SK-N-DZ (cell line): ENCODE results near the gene NIF3L1. TPM values are rescaled to one million over a fixed set of nuclear protein-coding genes. Genes with fewer than 3 reads are reported as not detected.

Experiments
- DNase-seq: peaks from one replicate; pipeline ENCODE4 v3.0.0-alpha.2; 2015; ENCODE audit warnings: low spot score
- polyA plus RNA-seq, 2 experiments: library from polyadenylated mRNA; depleted of rRNA; stranded (reverse); fragments of >200 nt; gene quantifications; 2 replicates each; pipeline ENCODE4 v1.2.3, GENCODE V29; 2014

NIF3L1 gene, protein sequence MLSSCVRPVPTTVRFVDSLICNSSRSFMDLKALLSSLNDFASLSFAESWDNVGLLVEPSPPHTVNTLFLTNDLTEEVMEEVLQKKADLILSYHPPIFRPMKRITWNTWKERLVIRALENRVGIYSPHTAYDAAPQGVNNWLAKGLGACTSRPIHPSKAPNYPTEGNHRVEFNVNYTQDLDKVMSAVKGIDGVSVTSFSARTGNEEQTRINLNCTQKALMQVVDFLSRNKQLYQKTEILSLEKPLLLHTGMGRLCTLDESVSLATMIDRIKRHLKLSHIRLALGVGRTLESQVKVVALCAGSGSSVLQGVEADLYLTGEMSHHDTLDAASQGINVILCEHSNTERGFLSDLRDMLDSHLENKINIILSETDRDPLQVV
- polyA plus RNA-seq (2014; cell fraction: cytosol; rRNA removed): 92.5 and 112 TPM in 2 replicates
- 55.3 and 60.9 TPM in 2 replicates for polyA plus RNA-seq (2014; cell fraction: nucleus; rRNA removed)

DNA sequence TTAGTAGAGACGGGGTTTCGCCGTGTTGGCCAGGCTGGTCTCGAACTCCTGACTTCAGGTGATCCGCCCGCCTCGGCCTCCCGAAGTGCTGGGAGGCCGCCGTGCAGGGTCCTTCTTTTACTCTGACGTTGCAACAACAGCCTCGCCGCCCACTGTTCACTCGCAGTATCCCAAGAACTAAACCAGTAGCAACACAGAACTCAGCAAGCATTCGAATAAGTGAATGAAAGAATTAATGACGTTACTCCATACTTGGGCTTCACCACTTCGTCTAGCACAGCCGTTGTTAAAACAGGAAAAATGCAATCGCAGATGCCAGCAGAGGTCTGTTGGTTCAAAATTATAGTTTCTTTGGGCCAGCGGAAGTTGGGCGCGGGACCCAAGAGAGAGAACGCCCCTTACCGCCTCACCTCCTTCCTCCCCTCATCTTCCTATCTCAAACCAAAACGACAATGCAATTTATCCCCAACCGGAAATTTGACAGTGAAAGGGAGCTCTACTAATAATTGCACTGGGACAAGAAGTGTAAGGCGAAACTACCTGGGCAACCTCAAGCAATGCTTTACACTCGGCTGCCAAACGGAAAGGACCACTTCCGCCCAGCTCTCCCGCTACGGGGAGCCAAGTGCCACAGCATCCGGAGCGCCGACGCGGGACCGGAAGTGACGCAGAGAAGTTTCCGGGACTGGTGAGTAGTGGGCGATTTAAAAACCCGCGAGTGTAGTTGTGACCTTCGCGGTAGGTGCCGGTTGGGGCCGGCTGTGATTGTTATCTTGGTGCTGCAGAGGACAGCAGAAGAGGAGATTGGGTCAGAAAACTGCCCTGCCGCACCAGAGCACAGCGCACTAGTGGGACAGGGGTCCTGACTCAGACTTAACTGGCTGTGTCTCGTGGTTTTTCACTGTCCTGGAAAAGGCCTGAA, at the start of gene NIF3L1, which contains the start of gene PPIL3:
NIF3L1 (plus strand) TSS at position 668 of the 922 bp plus-strand sequence. CDS start 2,573 bp downstream, outside the sequence.
PPIL3 (minus strand) TSS at position 374 of the 922 bp plus-strand sequence. CDS start 1,462 bp downstream, outside the sequence.
- peak; percentile 99 for DNase-seq

GRCh38 chr2:200839513-200839912, 49.7 kb upstream of the NIF3L1 start:
- DNase-seq: no peak

DNA sequence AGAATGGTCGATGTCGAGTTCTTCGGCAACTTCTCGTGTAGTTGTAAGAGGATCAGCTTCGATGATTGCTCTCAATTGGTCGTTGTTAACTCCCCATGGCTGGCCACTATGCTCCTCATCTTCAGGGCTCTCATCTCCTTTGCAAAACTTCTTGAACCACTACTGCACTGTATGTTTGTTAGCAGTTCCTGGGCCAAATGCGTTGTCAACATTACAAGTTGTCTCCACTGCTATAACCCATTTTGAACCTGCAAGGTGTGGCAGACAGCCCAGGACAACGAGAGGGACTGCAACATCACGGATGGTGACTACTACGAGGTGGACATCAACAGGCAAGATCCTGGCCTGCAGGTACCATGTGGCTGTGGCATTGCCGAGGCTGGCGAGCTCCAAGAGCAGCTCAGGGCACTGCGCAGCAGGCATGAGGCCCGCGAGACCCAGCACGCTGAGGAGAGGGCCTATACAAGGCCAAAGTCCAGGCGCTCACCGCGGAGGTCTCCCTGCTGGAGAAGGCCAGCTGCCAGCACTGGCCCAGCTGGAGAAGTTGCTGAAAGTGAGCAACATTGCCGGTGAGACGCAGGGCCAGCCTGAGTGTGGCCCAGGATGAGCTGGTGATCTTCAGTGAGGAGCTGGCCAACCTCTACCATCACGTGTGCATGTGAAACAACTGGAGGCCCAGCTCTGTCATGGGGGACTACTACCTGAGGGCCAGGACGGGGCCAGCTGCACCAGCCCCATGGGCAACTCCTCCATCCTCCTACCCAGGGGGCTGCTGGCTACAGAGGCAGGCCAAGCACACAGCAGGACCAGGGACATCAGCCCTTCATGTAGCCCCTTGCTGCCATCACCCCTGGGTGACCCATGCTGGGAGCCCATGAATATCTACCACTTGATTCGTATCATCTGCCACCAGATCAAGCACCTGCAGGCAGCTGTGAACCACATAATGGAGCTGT, 44.9 kb upstream of the NIF3L1 start:
- DNase-seq: no peak

GRCh38 chr2:200845194-200845593, 44.0 kb upstream of the NIF3L1 start:
- no peak for DNase-seq

- DNase-seq: no peak
These were observed 43.4 kb upstream of the NIF3L1 start for GRCh38 chr2:200845669-200846325.

GRCh38 chr2:200847269-200847668, 41.9 kb upstream of the NIF3L1 start:
- no peak for DNase-seq

- no peak for DNase-seq
These were observed 41.2 kb upstream of the NIF3L1 start for GRCh38 chr2:200847939-200848338.

DNA sequence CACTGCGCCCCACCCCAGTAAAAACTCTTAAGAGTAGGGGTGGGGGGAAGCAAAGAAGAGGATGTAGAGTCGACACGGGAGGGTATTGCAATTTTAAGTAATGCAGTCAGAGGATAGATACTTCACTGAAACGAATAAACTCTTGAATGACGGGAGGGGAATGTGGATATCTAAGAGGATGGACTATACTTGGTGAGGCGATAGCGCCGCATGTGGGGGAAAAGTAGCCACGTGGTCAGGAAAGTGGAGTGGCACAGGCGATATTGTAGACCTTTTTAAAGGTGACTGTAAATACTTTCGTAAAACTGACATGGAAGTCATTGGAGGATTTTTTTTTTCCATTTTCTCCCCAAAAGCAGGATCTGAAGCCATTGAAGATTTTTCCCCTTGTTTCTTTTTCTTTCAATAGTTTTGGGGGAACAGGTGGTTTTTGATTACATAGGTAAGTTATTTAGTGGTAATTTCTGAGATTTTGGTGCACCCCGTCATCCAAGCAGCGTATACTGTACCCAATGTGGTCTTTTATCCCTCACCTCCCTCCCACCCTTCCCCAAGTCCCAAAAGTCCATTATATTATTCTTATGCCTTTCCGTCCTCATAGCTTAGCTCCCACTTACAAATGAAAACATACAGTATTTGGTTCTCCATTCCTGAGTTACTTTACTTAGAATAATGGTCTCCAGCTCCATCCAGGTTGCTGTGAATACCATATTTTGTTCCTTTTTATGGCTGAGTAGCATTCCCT, 38.5 kb upstream of the NIF3L1 start:
- no peak for DNase-seq

DNA sequence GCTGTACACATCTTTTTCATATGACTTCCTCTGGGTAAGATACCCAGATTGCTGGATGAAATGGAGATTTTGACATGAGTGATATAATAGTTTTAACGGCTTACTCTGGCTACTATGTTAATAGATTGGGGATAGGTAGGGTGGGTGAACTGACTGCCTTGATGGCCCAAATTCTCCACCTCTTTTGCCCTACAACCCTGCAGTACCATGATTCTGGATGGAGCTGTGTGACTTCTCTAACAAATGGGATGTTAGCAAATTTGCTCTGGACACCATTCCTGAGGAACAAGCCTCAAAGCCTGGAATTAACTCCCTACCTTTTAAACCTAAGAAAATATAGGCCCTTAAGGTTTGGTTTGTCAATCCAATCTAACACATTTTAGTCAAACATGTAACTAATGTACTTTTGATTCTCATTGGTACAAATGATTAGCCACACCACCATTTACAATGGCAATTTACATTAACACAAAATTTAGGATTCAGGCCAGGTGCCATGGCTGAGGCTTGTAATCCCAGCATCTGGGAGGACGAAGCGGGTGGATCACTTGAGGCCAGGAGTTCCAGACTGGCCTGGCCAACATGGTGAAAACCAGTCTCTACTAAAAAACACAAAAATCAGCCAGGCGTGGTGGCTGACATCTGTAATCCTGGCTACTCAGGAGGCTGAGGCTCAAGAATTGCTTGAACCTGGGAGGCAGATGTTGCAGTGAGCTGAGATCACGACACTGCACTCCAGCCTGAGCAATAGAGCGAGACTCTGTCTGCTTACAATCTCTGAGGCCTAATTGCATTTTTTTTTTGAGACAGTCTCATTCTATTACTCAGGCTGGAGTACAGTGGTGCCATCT, 37.5 kb upstream of the NIF3L1 start:
- no peak for DNase-seq

- no peak for DNase-seq
These were observed 36.6 kb upstream of the NIF3L1 start for GRCh38 chr2:200852605-200853004.

DNA sequence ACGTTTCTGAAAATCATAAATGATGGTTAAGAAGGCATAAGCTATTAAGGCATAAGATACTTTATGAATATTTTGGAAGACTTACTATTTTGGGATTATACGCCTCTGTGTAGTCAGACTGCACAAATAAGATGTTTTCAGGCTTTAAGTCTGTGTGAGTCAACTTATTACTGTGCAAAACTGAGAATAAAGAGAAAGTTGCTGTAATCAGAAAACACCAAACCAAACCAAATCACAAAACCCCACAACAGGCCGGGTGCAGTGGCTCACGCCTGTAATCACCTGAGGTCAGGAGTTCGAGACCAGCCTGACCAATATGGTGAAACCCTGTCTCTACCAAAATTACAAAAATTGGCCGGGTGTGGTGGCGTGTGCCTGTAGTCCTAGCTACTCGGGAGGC, 32.4 kb upstream of the NIF3L1 start:
- no peak for DNase-seq

GRCh38 chr2:200860092-200860795, 28.9 kb upstream of the NIF3L1 start:
- DNase-seq: no peak

- no peak for DNase-seq
These were observed 27.5 kb upstream of the NIF3L1 start for GRCh38 chr2:200861617-200862155.

DNA sequence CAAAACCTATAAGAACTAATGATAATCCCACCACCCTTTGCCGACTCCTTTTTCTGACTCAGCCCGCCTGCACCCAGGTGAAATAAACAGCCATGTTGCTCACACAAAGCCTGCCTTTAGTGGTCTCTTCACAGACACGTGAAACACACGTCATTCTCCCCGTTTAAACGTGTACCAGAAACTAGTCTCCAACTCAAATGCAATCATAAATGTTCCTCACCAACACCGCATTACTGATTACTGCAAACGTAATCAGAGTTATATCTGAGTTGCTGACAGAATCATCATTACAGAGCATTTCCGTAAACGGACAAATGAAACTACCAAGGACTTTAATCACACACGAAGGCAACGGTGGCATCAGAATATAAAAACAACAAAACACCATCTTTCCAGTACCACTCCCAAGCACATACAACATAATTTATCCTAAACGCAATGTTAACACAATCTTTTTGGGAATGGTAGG, 26.6 kb upstream of the NIF3L1 start:
- DNase-seq: peak; percentile 25

DNA sequence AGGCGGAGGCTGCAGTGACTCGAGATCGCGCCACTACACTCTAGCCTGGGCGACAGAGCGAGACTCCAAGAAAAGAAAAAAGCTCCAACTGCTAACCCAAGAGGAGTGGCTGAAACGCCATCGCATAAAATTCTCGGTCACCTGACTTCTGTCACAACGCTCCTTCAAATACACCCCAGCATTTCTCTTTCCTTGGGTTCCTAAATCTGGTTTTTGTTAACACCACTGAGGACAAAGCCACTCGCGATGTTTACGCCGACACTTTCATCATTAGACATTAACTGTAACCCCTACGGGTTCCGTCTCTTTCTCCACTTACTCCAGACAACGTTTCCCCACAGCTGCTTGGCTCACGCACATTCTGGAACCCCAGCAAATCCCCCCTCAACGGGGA, 25.4 kb upstream of the NIF3L1 start:
- peak; percentile 26 for DNase-seq

GRCh38 chr2:200864176-200865034, 24.8 kb upstream of the NIF3L1 start, which contains the start of gene CLK1:
TSS of gene CLK1 (minus strand) at chr2:200864658. CDS start at chr2:200861862, 2,796 bp downstream.
- peak; percentile 91 for DNase-seq

- no peak for DNase-seq
These were observed 20.2 kb upstream of the NIF3L1 start for GRCh38 chr2:200869014-200869413.
